Spinal cord (tissue), 10 donors: ENCODE measurements around the gene N4BP2. TPM values are rescaled to one million over a fixed set of nuclear protein-coding genes. Genes with fewer than 3 reads are reported as not detected.
A peak's percentile ranks its signal among the peaks of the same experiment; 100 is the strongest.

ENCODE experiments used
- DNase-seq, 6 donors: peaks; one replicate each; pipeline versions ENCODE4 v3.0.0 to v3.0.0-alpha.2; 2013 to 2015; ENCODE audit warnings: low spot score in 6 of 6, low read depth in 4 of 6
- H3K27ac ChIP-seq: one replicate; pipeline ENCODE4 v1.5.1; 2013; ENCODE audit warnings: low read depth, low read length, control low read depth
- H3K27me3 ChIP-seq: one replicate; pipeline ENCODE4 v1.6.1; 2013; ENCODE audit warnings: low read length; ENCODE audit not compliant: control insufficient read depth, insufficient read depth
- H3K36me3 ChIP-seq: one replicate; pipeline ENCODE4 v1.6.1; 2013; ENCODE audit warnings: low read length; ENCODE audit not compliant: control insufficient read depth, insufficient read depth
- H3K4me1 ChIP-seq: one replicate; pipeline ENCODE4 v1.6.1; 2013; ENCODE audit warnings: low read length; ENCODE audit not compliant: control insufficient read depth, insufficient read depth
- H3K4me3 ChIP-seq: one replicate; pipeline ENCODE4 v1.5.1; 2013; ENCODE audit warnings: low read depth, low read length, control low read depth
- H3K9me3 ChIP-seq: one replicate; pipeline ENCODE4 v1.6.1; 2013; ENCODE audit warnings: low read length; ENCODE audit not compliant: control insufficient read depth, insufficient read depth
- WGBS: methylation state at CpG from one replicate; pipeline ENCODE4 v1.1.5; 2013; ENCODE audit warnings: missing lambda C conversion rate; ENCODE audit not compliant: insufficient coverage; 5-methylcytosine and 5-hydroxymethylcytosine counted together
- polyA plus RNA-seq, 2 donors: library from polyadenylated mRNA; unstranded; fragments of 120-200 nt; gene quantifications; one replicate each; pipeline ENCODE4 v1.2.1, GENCODE V29; 2013; ENCODE audit not compliant: insufficient read length in 2 of 2
- total RNA-seq, 2 donors: library from RNA; depleted of rRNA in 1 of 2; stranded (reverse); fragments of 120-200 nt in 1 of 2; fragments of >200 nt in 1 of 2; gene quantifications; one replicate each; pipeline versions ENCODE4 v1.2.3 to v1.2.4, GENCODE V29; 2013 to 2014
- donor health status: healthy.

N4BP2 gene
- total and polyA plus RNA-seq, 4 donors: 9.1 to 52.2 (median 19.6) TPM

DNA sequence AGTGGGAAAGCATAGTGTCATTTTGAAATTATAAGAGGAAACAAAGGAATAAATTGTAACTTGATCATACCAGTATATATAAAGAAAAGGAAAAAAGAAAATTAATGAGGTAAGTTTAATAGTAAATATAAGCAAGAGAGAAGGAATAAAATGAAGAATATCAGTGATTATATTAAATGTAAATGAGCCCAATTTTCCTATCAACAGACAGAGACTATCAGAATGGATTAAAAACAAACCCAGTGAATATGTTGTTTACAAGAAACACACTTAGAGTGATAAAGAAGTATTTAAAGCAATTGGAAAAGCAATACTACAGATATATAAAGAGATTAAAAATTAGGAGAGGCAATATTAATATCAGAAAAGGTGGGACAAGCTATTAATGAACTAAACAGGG, 111.4 kb downstream of the N4BP2 start:
- Histone ChIP-seq H3K27ac (no peak overlapping the region), H3K4me1 (no peaks in the 10 kb centered on the region), H3K9me3 (peaks cover 4% of the 10 kb centered on the region), H3K36me3 (no peaks in the 10 kb centered on the region), H3K4me3 (no peak overlapping the region), H3K27me3 (no peaks in the 10 kb centered on the region)
- DNase-seq: no peak

DNA sequence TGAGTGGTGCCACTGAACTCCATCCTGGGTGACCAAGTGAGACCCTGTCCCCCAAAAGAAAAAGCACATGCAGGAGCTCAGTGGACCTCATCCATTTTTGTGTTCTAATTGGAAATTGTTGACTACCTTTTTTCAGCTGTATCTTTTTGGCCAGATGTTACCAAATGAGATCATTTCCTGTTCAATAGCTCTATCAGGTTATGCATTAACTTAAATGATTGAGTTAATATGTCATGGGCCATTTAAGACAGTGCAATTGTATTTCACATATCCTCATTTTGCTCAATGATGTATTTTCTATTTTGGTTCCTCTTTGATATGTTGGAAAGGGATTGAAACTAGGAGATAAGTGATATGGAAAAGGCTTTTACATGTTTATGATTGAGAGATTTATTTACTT, 113.9 kb downstream of the N4BP2 start:
- Histone ChIP-seq H3K9me3 (peaks cover 4% of the 10 kb centered on the region), H3K27me3 (no peaks in the 10 kb centered on the region), H3K4me1 (no peaks in the 10 kb centered on the region), H3K4me3 (no peak overlapping the region), H3K27ac (no peak overlapping the region), H3K36me3 (no peaks in the 10 kb centered on the region)
- DNase-seq: no peak

DNA sequence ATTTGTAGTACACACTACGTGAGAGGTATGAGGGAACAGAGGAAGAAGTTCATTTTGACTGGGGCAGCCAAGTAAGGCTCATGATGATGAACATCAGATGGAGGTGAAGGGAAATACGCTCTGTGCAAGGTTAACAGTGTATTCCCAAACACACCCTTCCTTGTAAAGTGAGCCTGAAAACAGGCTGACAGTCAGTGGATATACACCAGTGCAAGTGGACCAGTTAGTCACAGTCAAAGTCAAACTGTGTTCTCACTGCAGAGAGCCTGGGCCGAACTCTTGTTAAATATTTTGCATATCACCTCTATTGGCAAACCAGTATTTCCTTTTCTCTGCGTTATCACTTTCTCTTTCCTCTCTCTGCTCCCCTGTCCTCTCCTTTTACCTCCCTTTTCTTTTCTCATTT, 116.8 kb downstream of the N4BP2 start:
- WGBS: 74% methylated on average over 2 of the region's 4 CpGs
- Histone ChIP-seq H3K27me3 (no peaks in the 10 kb centered on the region), H3K9me3 (no peaks in the 10 kb centered on the region), H3K27ac (no peak overlapping the region), H3K4me3 (no peak overlapping the region), H3K4me1 (no peaks in the 10 kb centered on the region), H3K36me3 (no peaks in the 10 kb centered on the region)
- DNase-seq: no peak

DNA sequence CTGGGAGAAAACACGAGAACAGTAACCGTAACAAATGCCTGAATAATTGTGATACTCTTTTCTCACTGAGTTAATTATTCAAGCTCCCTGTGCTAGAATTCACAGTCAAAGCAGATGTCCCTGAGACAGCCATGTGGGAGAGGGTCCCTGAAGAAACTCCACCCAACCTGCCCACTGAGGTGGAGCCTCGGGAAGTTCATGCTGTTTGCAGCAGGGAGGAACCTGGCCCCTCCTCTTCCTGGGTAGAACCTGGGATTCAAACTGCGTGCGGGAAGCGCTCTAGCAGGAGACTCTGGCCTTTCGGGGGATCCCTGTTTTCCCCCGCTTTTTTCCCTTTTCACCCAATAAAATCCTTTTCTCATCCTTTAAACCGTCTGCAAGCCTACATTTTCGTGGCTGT, 120.0 kb downstream of the N4BP2 start:
- Histone ChIP-seq H3K9me3 (no peaks in the 10 kb centered on the region), H3K27ac (no peak overlapping the region), H3K4me3 (no peak overlapping the region), H3K4me1 (no peaks in the 10 kb centered on the region), H3K27me3 (no peaks in the 10 kb centered on the region), H3K36me3 (no peaks in the 10 kb centered on the region)
- DNase-seq: peak in 1 of 6 donors; percentile 47
- WGBS: 56% methylated on average over 8 of the region's 10 CpGs

DNA sequence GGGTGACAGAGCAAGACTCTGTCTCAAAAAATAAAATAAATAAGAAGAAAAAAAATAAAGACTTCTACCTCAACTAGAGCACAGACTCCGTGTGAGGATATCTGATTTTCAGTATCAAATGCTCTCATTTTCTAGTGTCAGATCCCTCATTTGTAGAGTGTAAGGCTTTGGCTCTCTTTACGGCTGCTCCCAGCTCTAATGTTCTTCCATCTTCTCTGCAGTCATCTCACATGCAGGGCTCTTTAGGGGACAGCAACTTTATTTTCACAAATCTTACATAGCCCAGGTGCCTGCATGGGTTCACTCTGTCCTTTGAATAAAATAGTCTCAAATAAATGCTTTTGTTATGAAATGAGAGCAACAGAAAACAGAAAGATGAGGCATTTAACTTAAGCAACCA, 120.9 kb downstream of the N4BP2 start:
- no CpG with 5 or more reads among the region's 2 CpGs for WGBS

DNA sequence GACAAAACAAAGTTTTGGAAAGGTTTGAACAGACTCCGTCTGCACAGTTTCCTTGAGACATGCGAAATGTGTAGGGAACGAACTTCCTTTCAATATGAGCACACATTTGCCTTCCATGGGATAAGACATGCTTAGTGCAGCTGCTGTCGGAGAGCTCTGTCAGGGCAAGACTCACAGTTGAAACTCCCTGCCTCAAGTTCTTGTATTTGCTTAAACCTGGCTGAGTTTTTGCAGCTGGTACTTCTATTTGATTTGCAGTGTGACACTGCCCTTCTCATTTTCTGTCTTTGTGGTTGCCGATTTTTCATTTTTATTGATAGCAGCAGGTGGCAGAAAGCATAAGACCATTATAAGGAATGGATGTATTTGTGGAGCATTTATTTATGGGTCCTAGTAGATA, 122.0 kb downstream of the N4BP2 start:
- no peaks in the 10 kb centered on the region for H3K4me1 ChIP-seq
- WGBS: 64% methylated on average over 4 of the region's 5 CpGs
- H3K9me3 ChIP-seq: no peaks in the 10 kb centered on the region

More for the DNA sequence above, 120.9 kb downstream of the N4BP2 start:
- Histone ChIP-seq H3K4me3 (no peak overlapping the region), H3K9me3 (no peaks in the 10 kb centered on the region), H3K36me3 (no peaks in the 10 kb centered on the region), H3K27me3 (no peaks in the 10 kb centered on the region), H3K4me1 (no peaks in the 10 kb centered on the region), H3K27ac (no peak overlapping the region)
- DNase-seq: no peak

DNA sequence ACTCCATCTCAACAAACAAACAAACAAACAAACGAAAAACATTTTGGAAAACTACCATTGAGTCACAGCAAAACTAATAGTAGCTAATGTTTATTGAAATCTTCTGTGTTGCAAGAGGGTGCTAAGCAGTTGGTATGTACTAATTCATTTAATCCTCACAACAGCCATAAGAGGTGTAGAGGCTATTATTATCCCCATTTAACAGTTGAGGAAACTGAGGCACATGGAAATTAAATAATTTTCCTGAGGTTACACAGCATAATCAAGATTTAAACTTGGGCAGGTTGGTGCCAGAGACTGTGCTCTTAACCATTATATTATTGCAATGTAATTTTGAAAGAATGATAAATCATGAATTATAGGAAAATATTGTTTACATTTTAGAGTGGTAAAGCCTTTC, 122.7 kb downstream of the N4BP2 start:
- WGBS: no CpG with 5 or more reads among the region's 1 CpG
- H3K27me3 ChIP-seq: no peaks in the 10 kb centered on the region
- no peak overlapping the region for H3K4me3 ChIP-seq
- no peak overlapping the region for H3K27ac ChIP-seq
- DNase-seq: no peak
- H3K9me3 ChIP-seq: no peaks in the 10 kb centered on the region
- no peaks in the 10 kb centered on the region for H3K36me3 ChIP-seq
- no peaks in the 10 kb centered on the region for H3K4me1 ChIP-seq

More for the DNA sequence above, 122.0 kb downstream of the N4BP2 start:
- no peak for DNase-seq
- no peaks in the 10 kb centered on the region for H3K27me3 ChIP-seq
- no peak overlapping the region for H3K27ac ChIP-seq
- no peaks in the 10 kb centered on the region for H3K36me3 ChIP-seq
- H3K4me3 ChIP-seq: no peak overlapping the region

DNA sequence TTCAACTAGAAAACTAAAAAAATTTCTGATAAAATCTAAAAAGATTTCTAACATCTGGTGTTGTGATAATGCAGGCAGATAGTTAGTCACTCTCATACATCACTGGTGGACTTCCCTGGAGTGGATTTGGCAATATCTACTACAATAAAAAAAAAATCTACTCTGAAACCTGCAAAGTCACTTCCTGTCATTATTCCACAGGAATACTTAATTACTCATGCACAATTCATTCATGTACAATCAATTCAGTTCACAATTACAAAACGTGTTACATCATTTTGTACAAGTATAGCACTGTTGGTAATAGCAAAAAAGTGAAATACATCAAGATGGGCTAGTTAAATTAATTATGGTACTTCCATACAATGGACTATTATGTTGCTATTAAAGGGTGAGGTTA, 123.7 kb downstream of the N4BP2 start:
- Histone ChIP-seq H3K4me3 (no peak overlapping the region), H3K27ac (no peak overlapping the region), H3K4me1 (no peaks in the 10 kb centered on the region), H3K9me3 (no peaks in the 10 kb centered on the region), H3K36me3 (no peaks in the 10 kb centered on the region), H3K27me3 (no peaks in the 10 kb centered on the region)
- no peak for DNase-seq
- no CpG with 5 or more reads among the region's 1 CpG for WGBS

DNA sequence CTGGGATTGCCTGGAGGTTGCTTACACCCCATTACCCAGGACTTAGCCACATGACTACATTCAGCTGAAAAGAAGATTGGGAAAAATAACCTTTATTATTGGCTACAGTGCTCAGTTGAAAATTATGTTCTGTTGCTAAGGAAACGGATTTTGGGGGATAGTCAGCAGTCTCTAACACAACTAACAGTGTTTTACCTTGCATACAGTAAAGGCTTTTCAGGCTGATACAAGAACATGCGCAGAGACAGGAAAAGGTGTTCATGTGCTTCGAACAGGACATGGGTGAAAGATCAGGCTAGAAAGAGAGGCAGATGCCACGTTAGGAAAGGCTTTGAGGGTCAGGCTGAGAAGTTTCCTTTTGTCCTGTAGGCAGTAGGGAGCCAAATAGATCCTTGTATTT, 125.4 kb downstream of the N4BP2 start:
- Histone ChIP-seq H3K27me3 (no peaks in the 10 kb centered on the region), H3K4me3 (no peak overlapping the region), H3K27ac (no peak overlapping the region), H3K36me3 (no peaks in the 10 kb centered on the region), H3K9me3 (no peaks in the 10 kb centered on the region), H3K4me1 (no peaks in the 10 kb centered on the region)
- 78% methylated on average over 3 of the region's 4 CpGs for WGBS
- peak in 1 of 6 donors; percentile 64 for DNase-seq

DNA sequence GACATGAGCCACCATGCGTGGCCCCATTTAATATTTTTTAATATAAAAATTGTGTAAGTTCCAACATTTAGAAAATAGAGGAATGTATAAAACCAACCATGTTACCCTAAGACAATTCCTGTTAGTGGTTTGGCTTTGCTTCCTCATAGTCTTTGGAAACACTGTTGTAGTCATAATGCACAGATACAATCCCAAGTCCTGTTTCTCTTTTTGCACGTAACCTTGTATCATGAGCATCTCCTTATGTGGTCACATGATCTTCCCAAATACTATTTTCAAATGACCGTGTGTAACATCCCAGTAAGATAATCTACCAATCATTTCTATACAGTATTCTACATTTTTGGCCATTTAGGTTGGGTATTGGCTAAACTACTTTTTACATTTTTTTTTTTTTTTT, 126.3 kb downstream of the N4BP2 start:
- no peak for DNase-seq
- Histone ChIP-seq H3K9me3 (no peaks in the 10 kb centered on the region), H3K4me3 (no peak overlapping the region), H3K4me1 (no peaks in the 10 kb centered on the region), H3K27me3 (no peaks in the 10 kb centered on the region), H3K36me3 (no peaks in the 10 kb centered on the region), H3K27ac (no peak overlapping the region)
- 100% methylated on average over 1 of the region's 3 CpGs for WGBS
